Left ventricle myocardium superior (tissue), 1 donor: ENCODE results near the gene RBM12. TPM values are rescaled to one million over a fixed set of nuclear protein-coding genes. Genes with fewer than 3 reads are reported as not detected.

Experiments used
- ATAC-seq: fragments of 200-7000 bp; cut with Tn5 transposase; one replicate; pipeline ENCODE4 v1.9.1; 2020; ENCODE audit warnings: mild to moderate bottlenecking, moderate library complexity
- DNase-seq: peaks from one replicate; pipeline ENCODE4 v3.0.0-alpha.2; 2020
- intact Hi-C: fragments of 100-400 bp; cut with micrococcal nuclease; formaldehyde crosslinking; loops from one replicate; pipeline ENCODE4 v1.11.0; 2022
- total RNA-seq: library from RNA; stranded (reverse); fragmentation: NEBNext Ultra II Directional; extraction: Animal tissue kit (Norgen Biotek cat#: 25700); gene quantifications from one replicate; pipeline ENCODE4 v1.2.1, GENCODE V29; 2021
- donor health status: DM: no; HTN: yes; CAD: no; lungs with severe emphysema.

RBM12 gene
- total RNA-seq, 1 donor from 2014 or later, result 45.7 TPM

- ATAC-seq (no peak), DNase-seq (no peak)
- intact Hi-C loops, result no loop called here
Observed at GRCh38 chr20:35661053-35661452, 3.6 kb downstream of the RBM12 start.

GRCh38 chr20:35660122-35660937 lies 4.4 kb downstream of the RBM12 start:
- no peak for DNase-seq
- ATAC-seq, result no peak
- intact Hi-C loops, result no loop called here

- ATAC-seq, result no peak
- intact Hi-C loops, result no loop called here
- DNase-seq, result no peak
Observed at GRCh38 chr20:35657271-35657670, 7.4 kb downstream of the RBM12 start.

GRCh38 chr20:35654415-35654814 lies 10.3 kb downstream of the RBM12 start:
- intact Hi-C loops, result no loop called here
- ATAC-seq (no peak), DNase-seq (no peak)

- intact Hi-C loops, result no loop called here
Observed at GRCh38 chr20:35653893-35654292, 10.8 kb downstream of the RBM12 start.

GRCh38 chr20:35653430-35653734 lies 11.3 kb downstream of the RBM12 start:
- no peak for DNase-seq
- intact Hi-C loops, result no loop called here
- ATAC-seq, result no peak

More at GRCh38 chr20:35653893-35654292, 10.8 kb downstream of the RBM12 start:
- ATAC-seq (no peak), DNase-seq (no peak)

DNA sequence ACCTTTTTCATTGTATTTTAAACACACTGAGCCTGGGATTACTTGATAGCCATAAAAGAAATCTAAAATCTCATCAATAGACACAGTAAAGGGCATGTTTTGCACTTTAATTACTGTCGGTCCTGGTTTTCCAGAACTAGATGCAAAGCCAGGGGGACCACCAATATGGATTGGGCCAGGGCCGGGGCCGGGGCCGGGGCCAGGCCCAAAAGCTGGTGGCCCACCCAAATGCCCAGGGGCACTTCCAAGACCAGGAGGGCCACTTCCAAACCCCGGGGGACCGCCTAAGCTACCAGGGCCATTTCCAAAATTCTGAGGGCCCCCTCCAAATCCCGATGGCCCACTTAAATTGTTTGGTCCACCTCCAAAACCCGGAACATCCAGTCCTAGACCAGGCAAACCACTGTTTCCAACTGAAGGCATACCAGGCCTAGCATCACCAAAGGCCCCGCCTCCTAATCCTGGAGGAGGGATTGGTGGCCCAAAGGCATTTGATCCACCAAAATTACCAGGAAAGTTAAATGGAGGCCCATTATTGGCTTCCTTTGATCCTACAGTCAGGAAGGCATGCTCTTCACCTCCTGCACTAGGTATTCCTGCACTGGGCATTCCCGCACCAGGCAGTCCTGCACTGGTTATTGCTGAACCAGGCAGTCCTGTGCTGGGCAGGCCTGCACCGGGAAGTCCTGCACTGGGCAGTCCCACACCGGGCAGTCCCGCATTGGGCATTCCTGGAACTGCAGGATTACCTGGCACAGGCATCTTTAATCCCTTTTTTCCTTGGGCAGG lies 11.9 kb downstream of the RBM12 start:
- intact Hi-C loops, result no loop called here
- DNase-seq (no peak), ATAC-seq (peak; percentile 35)

GRCh38 chr20:35651958-35652357 lies 12.7 kb downstream of the RBM12 start:
- intact Hi-C loops, result no loop called here
- ATAC-seq, result no peak
- no peak for DNase-seq

DNA sequence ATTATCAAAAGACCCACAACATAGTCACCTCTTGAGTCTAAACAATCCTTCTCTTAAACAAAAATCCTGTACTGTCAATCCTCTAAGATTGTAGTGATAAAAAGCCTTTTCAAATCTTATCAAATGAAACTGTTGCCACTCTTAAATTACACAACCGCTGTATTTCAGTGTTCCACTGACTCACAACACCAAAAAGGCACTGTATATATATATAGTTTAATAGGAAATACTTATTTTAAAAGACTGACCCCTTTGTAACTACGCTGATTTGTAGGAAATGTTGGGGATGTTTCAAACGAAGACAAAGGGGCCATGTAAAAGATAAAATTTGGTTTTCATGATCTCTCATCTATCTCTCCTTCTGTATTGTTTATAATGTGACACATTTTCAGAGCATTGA lies 14.1 kb downstream of the RBM12 start:
- DNase-seq (no peak), ATAC-seq (no peak)

GRCh38 chr20:35648836-35649235 lies 15.9 kb downstream of the RBM12 start:
- no peak for DNase-seq
- intact Hi-C loops, result no loop called here
- ATAC-seq, result peak; percentile 26

More for the DNA sequence above, 14.1 kb downstream of the RBM12 start:
- intact Hi-C loops, result no loop called here

GRCh38 chr20:35644806-35645205 lies 19.9 kb downstream of the RBM12 start:
- no peak for DNase-seq
- ATAC-seq, result no peak

GRCh38 chr20:35643045-35643444 lies 21.7 kb downstream of the RBM12 start:
- intact Hi-C loops, result no loop called here

More at GRCh38 chr20:35644806-35645205, 19.9 kb downstream of the RBM12 start:
- intact Hi-C loops, result no loop called here

GRCh38 chr20:35641743-35642142 lies 23.0 kb downstream of the RBM12 start:
- ATAC-seq, result no peak
- intact Hi-C loops, result no loop called here
- DNase-seq, result no peak

More at GRCh38 chr20:35643045-35643444, 21.7 kb downstream of the RBM12 start:
- ATAC-seq (no peak), DNase-seq (no peak)

DNA sequence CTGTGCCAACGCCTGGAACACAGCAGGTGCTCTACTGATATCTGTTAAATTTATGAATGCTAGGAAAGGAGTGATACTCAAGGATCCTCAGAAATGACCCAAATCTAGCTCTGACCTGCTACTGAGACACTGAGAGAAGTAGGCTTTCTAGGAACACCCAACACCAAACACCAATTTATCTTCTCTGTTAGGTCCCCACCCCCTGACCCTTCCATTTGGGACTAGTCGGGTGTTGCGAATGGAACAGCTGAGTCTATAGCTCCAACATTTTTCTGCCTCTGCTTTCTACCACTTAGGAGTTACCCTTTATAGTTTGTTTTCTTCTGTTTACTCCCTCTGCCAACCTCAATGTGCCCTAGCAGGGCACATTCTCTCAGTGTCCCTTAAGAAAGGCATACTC lies 24.0 kb downstream of the RBM12 start:
- ATAC-seq (peak; percentile 10), DNase-seq (no peak)
- intact Hi-C loops, result no loop called here

- intact Hi-C loops, result no loop called here
- DNase-seq (no peak), ATAC-seq (no peak)
Observed at GRCh38 chr20:35638751-35639150, 25.9 kb downstream of the RBM12 start.

- DNase-seq, result no peak
- intact Hi-C loops, result no loop called here
- ATAC-seq, result no peak
Observed at GRCh38 chr20:35637276-35637675, 27.4 kb downstream of the RBM12 start.

DNA sequence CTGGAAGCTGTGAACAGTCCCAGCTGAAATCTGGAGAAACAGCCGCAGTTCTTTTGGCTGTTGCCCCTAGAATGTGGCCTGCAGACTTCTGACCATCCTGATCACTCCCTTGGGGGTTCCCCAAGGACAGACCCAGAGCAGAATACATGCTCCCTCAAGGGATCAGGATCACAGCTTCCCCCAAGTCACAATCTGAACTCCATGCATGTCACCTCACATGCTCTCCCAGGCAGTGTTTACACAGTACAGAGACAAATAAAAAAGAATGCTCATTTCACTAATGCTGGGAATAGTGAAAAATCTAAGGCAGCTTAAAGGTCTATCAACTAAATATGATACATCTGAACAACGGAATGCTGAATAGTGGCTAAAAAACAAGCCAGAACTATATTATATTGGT lies 28.6 kb downstream of the RBM12 start:
- intact Hi-C loops, result no loop called here
- ATAC-seq (peak; percentile 35), DNase-seq (no peak)

DNA sequence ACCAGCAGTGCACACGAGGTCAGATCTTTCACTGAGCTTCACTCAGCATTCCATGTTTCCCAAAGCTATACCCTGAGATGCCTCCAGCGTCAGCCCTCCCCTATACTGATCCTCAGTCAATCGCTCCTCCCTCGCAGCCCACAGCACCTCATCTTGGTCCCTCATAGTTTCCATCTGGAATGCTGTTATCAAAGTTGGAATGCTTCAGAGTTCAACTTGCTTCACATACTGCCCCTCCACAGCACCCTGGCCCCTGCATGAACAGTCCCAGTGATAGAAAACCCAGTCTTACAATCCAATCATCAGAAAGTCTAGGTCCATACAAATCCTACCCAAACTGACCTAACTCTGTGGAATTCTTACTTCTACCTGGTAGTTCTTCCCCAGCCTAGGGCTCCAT lies 29.0 kb downstream of the RBM12 start:
- intact Hi-C loops, result no loop called here
- peak; percentile 58 for ATAC-seq
- no peak for DNase-seq

DNA sequence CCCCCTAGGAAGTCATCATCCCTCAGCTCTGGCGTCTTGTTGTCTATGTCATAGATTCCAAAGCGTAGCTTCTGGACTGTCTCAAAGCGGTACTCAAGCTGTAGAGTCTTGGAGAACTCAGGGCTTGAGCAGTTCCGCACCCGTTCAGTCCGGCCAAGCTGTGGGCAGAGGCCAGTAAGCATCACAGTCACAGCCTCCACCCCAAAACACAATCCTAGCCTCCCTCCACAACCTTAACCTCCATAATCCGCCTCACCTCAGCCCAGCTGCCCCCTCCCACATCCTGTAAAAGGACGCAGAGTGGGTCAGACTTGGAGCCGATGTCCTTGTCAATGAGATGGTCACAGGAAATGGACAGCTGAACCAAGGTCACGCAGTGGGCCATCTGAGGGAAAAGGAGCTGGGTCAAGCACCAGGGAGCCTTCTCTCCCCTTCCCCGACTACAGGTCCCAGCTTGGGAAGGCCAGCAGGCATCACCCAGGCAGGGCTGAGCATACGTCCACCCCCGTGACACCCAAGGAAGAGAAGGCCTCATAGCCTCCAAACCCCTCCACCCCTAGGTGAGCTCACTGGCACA lies 32.1 kb downstream of the RBM12 start:
- ATAC-seq (no peak), DNase-seq (no peak)
- intact Hi-C loops, result no loop called here

DNA sequence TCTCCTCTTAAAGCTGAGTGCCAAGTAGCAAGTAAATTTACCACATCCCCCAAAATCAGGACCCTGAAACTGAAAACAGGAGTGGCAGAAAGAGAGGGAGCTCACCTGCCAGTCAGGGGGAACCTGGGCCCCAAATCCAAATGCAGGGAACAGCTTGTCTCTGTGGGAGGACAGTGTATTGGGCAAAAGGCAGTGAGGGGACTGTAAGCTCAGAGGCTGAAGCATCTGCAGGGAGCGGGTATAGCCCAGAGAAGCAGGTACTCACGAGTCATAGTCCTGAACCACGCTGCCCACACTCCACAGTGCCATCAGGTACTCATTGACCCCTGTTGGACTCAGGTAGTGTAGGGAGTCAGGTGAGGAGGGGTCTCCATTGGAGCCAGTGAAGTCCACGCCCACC lies 34.1 kb downstream of the RBM12 start:
- DNase-seq, result no peak
- intact Hi-C loops, result no loop called here
- no peak for ATAC-seq
